HEK293 (cell line): ENCODE measurements around the gene TTC7B.

Source experiments
- CTCF ChIA-PET: fragments of 350-600 bp; formaldehyde crosslinking; extraction: SDS; loops from one replicate; lab custom pipeline; 2021; ENCODE audit warnings: antibody characterized with exemption; lab: Yijun Ruan, JAX
- POLR2A ChIA-PET: fragments of 300-600 bp; formaldehyde crosslinking; extraction: SDS; loops from one replicate; lab custom pipeline; 2020; ENCODE audit warnings: antibody characterized with exemption, inconsistent platforms; lab: Yijun Ruan, JAX
- H3K27ac ChIP-seq: fragments of 200-500 bp; sonication (Bioruptor generic); 2 replicates; pipeline ENCODE4 v1.5.1; 2014; ENCODE audit warnings: low read depth, low read length, control low read depth, inconsistent platforms; ENCODE audit errors: extremely low read depth
- H3K36me3 ChIP-seq, 2 experiments: fragments of 200-500 bp in 1 of 2; sonication (Bioruptor generic) in 1 of 2; 1 replicate in 1 of 2; 2 replicates in 1 of 2; pipeline ENCODE4 v1.5.1; 2014 to 2017; ENCODE audit warnings: inconsistent platforms in 2 of 2, low read length in 2 of 2; ENCODE audit not compliant: control insufficient read depth in 2 of 2, insufficient read depth in 1 of 2
- H3K4me1 ChIP-seq: fragments of 200-500 bp; sonication (Bioruptor generic); 2 replicates; pipeline ENCODE4 v1.5.1; 2014; ENCODE audit warnings: mild to moderate bottlenecking, low read length, inconsistent platforms; ENCODE audit not compliant: control insufficient read depth, insufficient read depth
- H3K4me3 ChIP-seq: 2 replicates; pipeline ENCODE4 v1.5.1; 2011; ENCODE audit warnings: low read depth, mild to moderate bottlenecking, control low read depth, low read length, moderate library complexity
- H3K9me3 ChIP-seq: fragments of 200-500 bp; sonication (Bioruptor generic); 2 replicates; pipeline ENCODE4 v1.5.1; 2014; ENCODE audit warnings: low read depth, low read length, inconsistent platforms; ENCODE audit not compliant: control insufficient read depth, insufficient read depth
- GFI1B ChIP-seq: fragments of 450-650 bp; formaldehyde crosslinking; IDR thresholded peaks from 2 replicates; pipeline ENCODE4 v1.5.1; 2016; ENCODE audit warnings: missing biosample characterization, missing genetic modification characterization
- IKZF3 ChIP-seq: fragments of 450-650 bp; IDR thresholded peaks from 2 replicates; pipeline ENCODE4 v1.5.0; 2018; ENCODE audit warnings: missing biosample characterization, mild to moderate bottlenecking, missing genetic modification characterization, moderate library complexity
- KLF7 ChIP-seq: fragments of 450-650 bp; formaldehyde crosslinking; IDR thresholded peaks from 2 replicates; pipeline ENCODE4 v1.5.1; 2016; ENCODE audit warnings: missing biosample characterization, missing genetic modification characterization, borderline replicate concordance
- MEIS1 ChIP-seq: sonication (generic); formaldehyde crosslinking; IDR thresholded peaks from 2 replicates; pipeline ENCODE4 v1.8.1; 2022; ENCODE audit warnings: missing genetic modification reagents, mild to moderate bottlenecking, borderline replicate concordance
- PRDM6 ChIP-seq: fragments of 450-650 bp; formaldehyde crosslinking; IDR thresholded peaks from 2 replicates; pipeline ENCODE4 v1.5.1; 2017; ENCODE audit warnings: missing biosample characterization, missing genetic modification characterization
- REST ChIP-seq: fragments of 450-650 bp; formaldehyde crosslinking; IDR thresholded peaks from 2 replicates; pipeline ENCODE4 v1.5.1; 2016; ENCODE audit warnings: missing biosample characterization, missing genetic modification characterization
- ZBTB11 ChIP-seq: fragments of 450-650 bp; formaldehyde crosslinking; conservative IDR thresholded peaks from 2 replicates; pipeline ENCODE4 v1.5.1; 2016; ENCODE audit warnings: low read depth, missing biosample characterization, missing genetic modification characterization
- ZFP3 ChIP-seq: fragments of 450-650 bp; formaldehyde crosslinking; IDR thresholded peaks from 2 replicates; pipeline ENCODE4 v1.5.1; 2016; ENCODE audit warnings: low read depth, missing biosample characterization, missing genetic modification characterization
- ZNF174 ChIP-seq: fragments of 450-650 bp; formaldehyde crosslinking; IDR thresholded peaks from 2 replicates; pipeline ENCODE4 v1.5.0; 2017; ENCODE audit warnings: missing biosample characterization, mild to moderate bottlenecking, missing genetic modification characterization
- ZNF223 ChIP-seq: fragments of 450-650 bp; formaldehyde crosslinking; IDR thresholded peaks from 2 replicates; pipeline ENCODE4 v1.5.1; 2016; ENCODE audit warnings: missing biosample characterization, missing genetic modification characterization
- ZNF23 ChIP-seq: fragments of 450-650 bp; formaldehyde crosslinking; IDR thresholded peaks from 2 replicates; pipeline ENCODE4 v1.5.1; 2016; ENCODE audit warnings: missing biosample characterization, missing genetic modification characterization, borderline replicate concordance
- ZNF248 ChIP-seq: fragments of 450-650 bp; formaldehyde crosslinking; IDR thresholded peaks from 2 replicates; pipeline ENCODE4 v1.5.1; 2017; ENCODE audit warnings: missing biosample characterization, missing genetic modification characterization
- ZNF324 ChIP-seq: fragments of 450-650 bp; formaldehyde crosslinking; IDR thresholded peaks from 2 replicates; pipeline ENCODE4 v1.5.1; 2016; ENCODE audit warnings: missing biosample characterization, missing genetic modification characterization
- ZNF354C ChIP-seq: fragments of 450-650 bp; formaldehyde crosslinking; IDR thresholded peaks from 2 replicates; pipeline ENCODE4 v1.5.1; 2016; ENCODE audit warnings: missing biosample characterization, missing genetic modification characterization, low read depth, borderline replicate concordance
- ZNF366 ChIP-seq: fragments of 450-650 bp; formaldehyde crosslinking; conservative IDR thresholded peaks from 2 replicates; pipeline ENCODE4 v1.5.1; 2016; ENCODE audit warnings: missing biosample characterization, missing genetic modification characterization
- ZNF48 ChIP-seq: fragments of 450-650 bp; formaldehyde crosslinking; IDR thresholded peaks from 2 replicates; pipeline ENCODE4 v1.5.1; 2016; ENCODE audit warnings: missing biosample characterization, missing genetic modification characterization
- ZNF560 ChIP-seq: fragments of 450-650 bp; formaldehyde crosslinking; IDR thresholded peaks from 2 replicates; pipeline ENCODE4 v1.5.1; 2017; ENCODE audit warnings: missing biosample characterization, missing genetic modification characterization, borderline replicate concordance

The TTC7B gene

GRCh38 chr14:90502760-90503159, 313.5 kb downstream of the TTC7B start:
- Histone ChIP-seq H3K27ac (no peak overlapping the region), H3K4me1 (no peaks in the 10 kb centered on the region), H3K4me3 (no peak overlapping the region), H3K36me3 (no peaks in the 10 kb centered on the region), H3K9me3 (no peaks in the 10 kb centered on the region)
- peak; percentile 97 for TF ChIP-seq ZNF366
- TF ChIP-seq IKZF3 (tag by site-specific recombination) = no peak
- POLR2A ChIA-PET = no interaction called here
- CTCF ChIA-PET = no interaction called here

GRCh38 chr14:90500665-90501370, 315.4 kb downstream of the TTC7B start:
- ChIA-PET POLR2A (no interaction called here), CTCF (no interaction called here)
- TF ChIP-seq ZFP3 (tag by site-specific recombination) (no peak), REST (tag by site-specific recombination) (0 out of 2 replicates have a peak, but pooled peaks have one; percentile 62)
- Histone ChIP-seq H3K4me3 (no peak overlapping the region), H3K27ac (no peak overlapping the region), H3K9me3 (no peaks in the 10 kb centered on the region), H3K36me3 (no peaks in the 10 kb centered on the region), H3K4me1 (no peaks in the 10 kb centered on the region)

GRCh38 chr14:90499908-90500664, 316.1 kb downstream of the TTC7B start:
- Histone ChIP-seq H3K4me1 (no peaks in the 10 kb centered on the region), H3K4me3 (no peak overlapping the region), H3K36me3 (no peaks in the 10 kb centered on the region), H3K9me3 (no peaks in the 10 kb centered on the region), H3K27ac (no peak overlapping the region)
- TF ChIP-seq ZNF23 (tag by site-specific recombination) (no peak), ZNF354C (tag by site-specific recombination) (no peak), MEIS1 (no peak)
- ChIA-PET POLR2A (no interaction called here), CTCF (no interaction called here)

- Histone ChIP-seq H3K36me3 (no peaks in the 10 kb centered on the region), H3K4me1 (no peaks in the 10 kb centered on the region), H3K9me3 (no peaks in the 10 kb centered on the region), H3K4me3 (no peak overlapping the region), H3K27ac (no peak overlapping the region)
- no peak for TF ChIP-seq ZNF248 (tag by site-specific recombination)
- TF ChIP-seq ZNF23 (tag by site-specific recombination) = no peak
- TF ChIP-seq ZBTB11 (tag by site-specific recombination) = no peak
- no peak for TF ChIP-seq ZNF324 (tag by site-specific recombination)
- TF ChIP-seq ZNF174 = no peak
- no peak for TF ChIP-seq KLF7 (tag by site-specific recombination)
- no peak for TF ChIP-seq PRDM6 (tag by site-specific recombination)
- TF ChIP-seq MEIS1 = no peak
- no peak for TF ChIP-seq ZNF223 (tag by site-specific recombination)
- no peak for TF ChIP-seq GFI1B (tag by site-specific recombination)
- TF ChIP-seq ZNF560 (tag by site-specific recombination) = no peak
- no peak for TF ChIP-seq ZNF48 (tag by site-specific recombination)
- ChIA-PET POLR2A (no interaction called here), CTCF (no interaction called here)
Observed at GRCh38 chr14:90499121-90499520, 317.1 kb downstream of the TTC7B start.
